GM21367 (cell line): ENCODE data around the gene NINJ1.
"Not testable (repeated sequence)": the region's sequence is repeated elsewhere in the genome, so short reads cannot be mapped to it uniquely, and the experiment has no call there.

Experiments
- ATAC-seq: cut with Tn5 transposase; IDR thresholded peaks from one replicate; pipeline ENCODE4 v1.9.1; 2021; ENCODE audit not compliant: unreplicated experiment

NINJ1 gene

GRCh38 chr9:93120846-93121315 lies 13.2 kb downstream of the NINJ1 start:
- no peak for ATAC-seq

GRCh38 chr9:93119953-93120845 lies 13.9 kb downstream of the NINJ1 start:
- peak; percentile 81 for ATAC-seq

DNA sequence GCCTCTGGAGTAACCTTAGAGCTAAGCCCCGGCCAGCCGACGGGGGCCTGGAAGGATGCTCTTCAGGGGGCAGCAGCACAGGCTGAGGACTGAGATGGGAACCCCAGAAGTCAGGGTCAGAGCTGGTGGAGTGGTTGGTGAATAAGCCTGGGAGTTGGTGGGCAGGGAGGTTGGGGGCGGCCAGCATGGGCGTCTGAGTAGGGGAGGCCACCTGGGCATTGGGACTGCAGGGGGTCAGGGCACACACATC lies 14.4 kb downstream of the NINJ1 start:
- no peak for ATAC-seq

DNA sequence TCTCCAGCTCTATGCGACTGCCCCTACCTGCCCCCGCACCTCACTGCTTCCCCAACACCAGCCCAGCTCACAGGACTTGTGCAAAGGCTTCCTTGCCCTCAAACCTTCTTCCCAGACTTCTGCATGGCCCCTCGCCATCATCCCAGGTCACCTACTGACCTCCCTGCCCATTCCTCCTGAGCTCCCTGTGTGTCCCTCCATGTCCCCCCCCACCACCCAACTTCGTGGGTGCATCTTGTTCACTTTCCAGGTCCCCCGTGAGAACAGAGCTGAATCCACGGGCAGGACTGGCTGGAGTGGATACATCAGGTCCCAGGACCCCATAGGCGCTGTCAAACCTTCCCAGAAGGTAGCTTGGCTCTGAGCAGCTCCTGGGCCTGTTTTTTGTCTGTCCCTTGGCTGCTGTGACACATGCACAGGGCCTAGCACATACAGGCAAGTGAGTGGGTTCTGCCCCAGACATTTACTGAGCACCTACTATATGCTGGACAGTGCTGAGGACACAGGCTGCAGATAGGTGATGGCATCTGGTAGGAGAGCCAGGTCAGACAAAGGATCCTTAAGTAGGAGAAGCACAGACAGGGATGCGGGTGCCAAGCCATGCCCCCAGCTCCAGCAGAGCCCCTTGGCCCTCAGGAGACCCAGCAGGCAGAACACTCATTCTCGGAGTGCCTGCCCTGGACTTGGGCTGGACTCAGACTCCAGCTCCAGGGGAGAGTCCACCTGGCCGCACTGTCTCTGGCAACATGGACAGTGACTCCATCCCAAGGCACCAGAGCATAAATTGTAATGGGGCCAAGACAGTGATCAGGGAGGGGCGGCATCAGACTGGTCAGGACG lies 15.0 kb downstream of the NINJ1 start:
- ATAC-seq, result no peak

DNA sequence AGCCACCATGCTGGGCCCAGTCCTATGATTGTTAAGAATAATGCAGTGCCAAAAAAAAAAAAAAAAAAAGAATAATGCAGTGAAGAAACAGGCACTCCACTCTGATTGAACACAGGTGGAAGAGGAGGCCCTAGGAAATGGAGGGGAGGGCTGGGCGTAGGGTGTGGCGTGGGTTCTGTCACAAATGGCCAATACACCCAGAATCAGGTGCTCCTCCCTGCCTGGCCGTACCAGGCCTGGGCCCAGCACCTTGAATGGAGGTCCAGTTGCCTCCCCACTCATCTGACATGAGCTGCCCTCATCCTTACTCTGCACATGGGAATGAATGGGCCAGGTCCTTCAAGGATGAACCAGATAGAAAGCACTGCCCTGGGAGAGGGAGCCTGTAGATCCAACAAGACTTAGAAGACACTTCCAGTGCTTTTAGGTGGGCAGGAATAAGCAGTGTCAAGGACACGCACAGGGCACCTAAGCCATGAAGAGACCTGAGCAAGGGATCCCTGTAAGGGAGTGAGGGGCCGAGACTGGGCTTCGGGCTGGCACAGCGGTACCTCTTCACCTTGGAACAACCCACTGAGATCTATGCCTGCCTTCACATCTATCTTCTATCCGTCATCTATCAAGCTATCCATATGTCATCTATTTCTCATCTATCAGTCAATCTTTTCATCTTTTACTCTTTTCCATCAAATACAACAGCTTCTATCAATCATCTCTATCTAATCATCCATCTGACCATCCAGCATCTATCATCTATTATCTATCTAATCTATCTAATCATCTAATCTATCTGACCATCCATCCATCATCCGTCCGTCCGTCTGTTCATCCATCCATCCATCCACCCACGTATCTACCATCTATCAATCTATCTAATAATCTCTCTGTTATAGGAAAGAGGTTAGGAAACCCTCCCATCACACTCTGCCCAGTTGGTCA lies 15.9 kb downstream of the NINJ1 start:
- no peak for ATAC-seq

- ATAC-seq, result not testable (repeated sequence)
Measured at GRCh38 chr9:93117521-93117920, 16.5 kb downstream of the NINJ1 start.

DNA sequence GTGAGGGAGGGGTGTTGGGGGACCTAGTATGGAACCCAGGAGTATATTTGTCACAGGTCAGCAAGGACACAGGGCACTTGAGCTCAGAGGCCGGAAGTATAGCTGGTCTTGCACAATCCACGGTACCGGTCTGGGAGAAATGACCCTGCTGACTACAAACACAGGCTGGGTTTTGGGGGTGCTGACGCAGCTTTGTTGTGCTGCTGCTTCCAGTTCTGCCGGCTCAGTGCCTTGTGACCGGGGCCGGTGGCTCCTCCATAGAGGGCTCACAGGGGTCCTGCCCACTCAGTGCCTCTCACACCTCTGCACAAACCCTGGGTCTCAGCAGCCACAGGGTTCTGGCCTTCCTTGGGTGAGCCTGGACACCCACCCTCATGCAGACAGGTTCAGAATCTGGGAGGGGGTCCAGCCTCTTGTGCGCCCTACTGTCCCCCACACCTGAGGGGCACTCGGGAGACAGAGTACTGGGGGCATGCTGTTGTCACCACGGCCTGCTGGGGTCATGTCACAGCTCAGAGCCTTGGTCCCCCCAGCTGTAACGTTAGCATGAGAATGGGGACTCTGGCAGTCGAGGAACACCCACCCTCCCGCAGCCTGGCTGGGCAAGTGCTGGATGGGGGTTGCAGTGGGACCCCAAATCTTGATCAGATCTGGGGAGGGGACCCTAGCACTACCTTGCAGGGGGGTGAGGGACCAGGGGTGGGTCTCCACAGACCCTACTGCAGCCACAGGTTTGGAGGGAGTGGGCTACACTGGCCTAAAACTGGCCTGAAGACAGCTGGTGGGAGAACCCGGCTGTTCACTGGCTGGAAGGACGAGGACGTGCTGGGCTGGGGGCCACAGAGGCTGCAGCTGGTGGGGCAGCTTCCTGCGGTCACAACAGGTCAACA lies 17.7 kb downstream of the NINJ1 start:
- no peak for ATAC-seq

- no peak for ATAC-seq
Measured at GRCh38 chr9:93115486-93116071, 18.5 kb downstream of the NINJ1 start.

- ATAC-seq, result no peak
Measured at GRCh38 chr9:93114984-93115335, 19.1 kb downstream of the NINJ1 start.

- ATAC-seq, result no peak
Measured at GRCh38 chr9:93114169-93114983, 19.7 kb downstream of the NINJ1 start.

GRCh38 chr9:93112864-93113389 lies 21.1 kb downstream of the NINJ1 start:
- ATAC-seq, result no peak

- no peak for ATAC-seq
Measured at GRCh38 chr9:93112116-93112863, 21.8 kb downstream of the NINJ1 start.

DNA sequence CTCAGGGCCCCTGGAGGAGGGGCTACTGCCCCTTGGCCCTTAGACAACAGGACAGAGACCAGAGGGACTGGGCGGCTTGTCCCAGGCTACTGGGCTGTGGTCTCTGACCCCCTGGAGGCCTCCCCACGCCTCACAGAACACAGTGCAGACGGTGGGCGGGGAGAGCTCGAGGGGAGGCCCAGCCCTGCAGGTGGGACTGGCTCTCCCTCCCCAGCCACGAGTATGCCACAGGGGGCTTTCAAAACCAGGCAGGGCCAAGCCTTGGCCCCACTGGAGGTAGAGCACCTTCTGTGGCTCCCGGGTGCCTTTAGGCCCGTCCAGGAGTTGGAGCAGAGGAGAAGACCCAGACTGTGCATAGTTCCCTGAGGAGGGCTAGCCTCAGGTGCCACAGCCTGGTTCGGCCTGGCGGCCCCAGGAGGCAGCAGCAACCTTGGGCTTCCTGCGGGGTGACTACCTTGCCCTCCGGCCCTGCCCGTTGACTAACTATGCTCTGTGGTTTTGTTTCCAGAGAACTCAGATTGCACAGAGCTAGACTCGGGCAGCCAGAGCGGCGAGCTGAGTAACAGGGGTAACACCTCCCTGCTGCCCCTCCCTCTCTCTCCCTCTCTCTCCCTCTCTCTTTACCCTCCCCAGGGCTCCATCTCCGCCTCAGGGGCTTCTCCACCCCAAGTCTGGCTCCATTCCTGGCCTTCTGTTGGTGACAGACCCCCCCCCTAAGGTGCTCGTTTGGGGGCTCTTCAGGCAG lies 22.5 kb downstream of the NINJ1 start:
- ATAC-seq, result no peak

DNA sequence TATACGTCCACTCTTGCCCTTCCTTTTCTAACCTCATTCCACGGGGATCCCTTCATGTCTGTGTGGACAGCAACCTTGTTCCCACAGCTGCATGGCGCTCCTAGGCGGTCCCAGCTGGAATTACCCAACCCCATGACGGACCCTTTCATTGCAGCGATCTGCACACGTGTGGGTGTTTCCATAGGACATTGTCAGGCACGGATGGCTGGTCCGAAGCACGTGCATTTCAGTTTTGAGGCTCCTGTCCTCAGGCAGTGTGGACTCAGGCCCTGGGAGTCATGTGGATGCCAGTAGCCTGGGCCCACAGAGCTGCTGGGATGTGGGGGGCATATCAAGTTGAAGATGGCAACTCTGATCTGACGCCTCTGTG lies 23.1 kb downstream of the NINJ1 start:
- ATAC-seq, result no peak

DNA sequence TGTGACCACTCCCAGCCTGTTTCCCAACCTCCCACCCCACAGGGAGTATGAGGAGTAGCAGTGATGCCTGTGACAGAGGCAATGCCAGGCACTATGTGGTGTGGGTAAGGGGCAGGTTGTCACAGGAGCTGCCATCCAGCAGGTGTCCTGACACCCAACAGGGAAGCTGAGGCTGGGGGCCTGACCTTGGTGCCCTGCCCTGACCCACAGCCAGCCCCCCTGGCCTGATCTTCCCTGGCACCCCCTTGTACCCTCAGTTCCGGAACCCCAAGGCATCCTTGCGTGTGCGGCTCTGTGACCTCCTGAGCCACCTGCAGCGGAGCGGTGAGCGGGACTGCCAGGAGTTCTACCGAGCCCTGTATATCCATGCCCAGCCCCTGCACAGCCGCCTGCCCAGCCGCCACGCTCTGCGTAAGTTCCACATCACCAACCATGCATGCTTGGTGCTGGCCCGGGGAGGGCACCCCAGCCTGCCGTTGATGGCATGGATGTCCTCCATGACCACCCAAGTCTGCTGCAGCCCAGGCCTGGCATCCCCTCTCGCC lies 23.7 kb downstream of the NINJ1 start:
- no peak for ATAC-seq

GRCh38 chr9:93108291-93109041 lies 25.6 kb downstream of the NINJ1 start:
- no peak for ATAC-seq

GRCh38 chr9:93107825-93108161 lies 26.3 kb downstream of the NINJ1 start:
- no peak for ATAC-seq
